M059J (cell line): ENCODE results near the gene IL22RA1. TPM values are rescaled to one million over a fixed set of nuclear protein-coding genes. Genes with fewer than 3 reads are reported as not detected.

Experiments
- DNase-seq: peaks from one replicate; pipeline ENCODE4 v3.0.0-alpha.2; 2012; ENCODE audit warnings: low read depth
- total RNA-seq: library from RNA; depleted of rRNA; stranded (reverse); fragments of >200 nt; shearing (Covaris generic); gene quantifications from 2 replicates; pipeline ENCODE4 v1.2.3, GENCODE V29; 2014

IL22RA1 gene
- total RNA-seq, 1 experiment from 2014 or later: 1.9 TPM

- DNase-seq: no peak
Observed at GRCh38 chr1:24136956-24137539, 5.9 kb downstream of the IL22RA1 start.

GRCh38 chr1:24134376-24134775, 8.6 kb downstream of the IL22RA1 start:
- DNase-seq: no peak

- DNase-seq: no peak
Observed at GRCh38 chr1:24133819-24134218, 9.1 kb downstream of the IL22RA1 start.

- no peak for DNase-seq
Observed at GRCh38 chr1:24130385-24130784, 12.6 kb downstream of the IL22RA1 start.

GRCh38 chr1:24127801-24128363, 15.1 kb downstream of the IL22RA1 start:
- no peak for DNase-seq

GRCh38 chr1:24127134-24127800, 15.7 kb downstream of the IL22RA1 start:
- no peak for DNase-seq

- DNase-seq: no peak
Observed at GRCh38 chr1:24126672-24127023, 16.3 kb downstream of the IL22RA1 start.

GRCh38 chr1:24126018-24126671, 16.8 kb downstream of the IL22RA1 start:
- DNase-seq: peak; percentile 46

GRCh38 chr1:24125456-24125855, 17.5 kb downstream of the IL22RA1 start:
- no peak for DNase-seq

GRCh38 chr1:24124980-24125379, 18.0 kb downstream of the IL22RA1 start:
- no peak for DNase-seq

- no peak for DNase-seq
Observed at GRCh38 chr1:24123611-24124010, 19.3 kb downstream of the IL22RA1 start.

GRCh38 chr1:24122776-24123175, 20.2 kb downstream of the IL22RA1 start:
- DNase-seq: no peak

GRCh38 chr1:24121406-24121805, 21.5 kb downstream of the IL22RA1 start:
- no peak for DNase-seq

- DNase-seq: no peak
Observed at GRCh38 chr1:24120965-24121364, 22.0 kb downstream of the IL22RA1 start.

- DNase-seq: no peak
Observed at GRCh38 chr1:24119859-24120756, 22.8 kb downstream of the IL22RA1 start.

GRCh38 chr1:24119489-24119858, 23.5 kb downstream of the IL22RA1 start:
- DNase-seq: no peak

GRCh38 chr1:24118410-24119242, 24.3 kb downstream of the IL22RA1 start:
- no peak for DNase-seq

- peak; percentile 75 for DNase-seq
Observed at GRCh38 chr1:24117722-24118409, 25.1 kb downstream of the IL22RA1 start.

- no peak for DNase-seq
Observed at GRCh38 chr1:24117132-24117531, 25.8 kb downstream of the IL22RA1 start.

- no peak for DNase-seq
Observed at GRCh38 chr1:24114753-24115152, 28.2 kb downstream of the IL22RA1 start.
